SK-N-SH treated with all-trans-retinoic acid at 6 μM for 48 hours (cell line): ENCODE measurements around the gene TPPP.
"Not testable (repeated sequence)": the region's sequence is repeated elsewhere in the genome, so short reads cannot be mapped to it uniquely, and the experiment has no call there.

Experiments used
- BACH2 ChIP-seq: fragments of 250-450 bp; sonication (Bioruptor Pico); IDR thresholded peaks from 2 replicates; pipeline ENCODE4 v1.9.0; 2021; ENCODE audit warnings: mild to moderate bottlenecking, borderline replicate concordance
- CREB5 ChIP-seq: fragments of 250-450 bp; sonication (Bioruptor Pico); IDR thresholded peaks from 2 replicates; pipeline ENCODE4 v1.5.1; 2020; ENCODE audit warnings: low read depth, mild to moderate bottlenecking, moderate library complexity
- GLIS3 ChIP-seq: fragments of 250-450 bp; sonication (Bioruptor Pico); IDR thresholded peaks from 2 replicates; pipeline ENCODE4 v1.5.0; 2020; ENCODE audit warnings: mild to moderate bottlenecking, moderate library complexity
- OSR1 ChIP-seq: fragments of 250-450 bp; sonication (Bioruptor Pico); IDR thresholded peaks from 2 replicates; pipeline ENCODE4 v1.8.0; 2022; ENCODE audit warnings: moderate library complexity, mild to moderate bottlenecking, inconsistent platforms
- PATZ1 ChIP-seq: fragments of 250-450 bp; sonication (Bioruptor Pico); IDR thresholded peaks from 2 replicates; pipeline ENCODE4 v1.8.0; 2020; ENCODE audit warnings: mild to moderate bottlenecking, moderate library complexity, borderline replicate concordance
- POU6F1 ChIP-seq: fragments of 250-450 bp; sonication (Bioruptor Pico); IDR thresholded peaks from 2 replicates; pipeline ENCODE4 v1.8.0; 2021; ENCODE audit warnings: low read depth, mild to moderate bottlenecking, moderate library complexity, borderline replicate concordance
- RARB ChIP-seq: fragments of 250-450 bp; sonication (Bioruptor Pico); IDR thresholded peaks from 2 replicates; pipeline ENCODE4 v1.8.0; 2021; ENCODE audit warnings: mild to moderate bottlenecking, moderate library complexity
- TSHZ2 ChIP-seq: fragments of 250-450 bp; sonication (Bioruptor Pico); IDR thresholded peaks from 2 replicates; pipeline ENCODE4 v1.5.0; 2020; ENCODE audit warnings: mild to moderate bottlenecking, moderate library complexity
- ZFP3 ChIP-seq: fragments of 250-450 bp; sonication (Bioruptor Pico); IDR thresholded peaks from 2 replicates; pipeline ENCODE4 v1.5.0; 2020; ENCODE audit warnings: mild to moderate bottlenecking, moderate library complexity
- ZFP30 ChIP-seq: fragments of 450-650 bp; formaldehyde crosslinking; IDR thresholded peaks from 2 replicates; pipeline ENCODE4 v1.5.0; 2022; ENCODE audit warnings: mild to moderate bottlenecking, moderate library complexity
- ZNF70 ChIP-seq: fragments of 450-650 bp; formaldehyde crosslinking; IDR thresholded peaks from 2 replicates; pipeline ENCODE4 v1.5.0; 2020; ENCODE audit warnings: mild to moderate bottlenecking, moderate library complexity

GRCh38 chr5:696191-696590 is 3.0 kb upstream of the TPPP start:
- not testable (repeated sequence) for TF ChIP-seq POU6F1 (CRISPR knock-in tag); GLIS3; BACH2 (CRISPR knock-in tag); TSHZ2 (CRISPR knock-in tag); CREB5 (CRISPR knock-in tag); ZNF70 (CRISPR knock-in tag); ZFP30; RARB (CRISPR knock-in tag); ZFP3 (CRISPR knock-in tag); OSR1 (CRISPR knock-in tag); PATZ1
